Stimulated activated CD4-positive, alpha-beta T cell treated with anti-CD3 and anti-CD28 coated beads, Interleukin-15, amount 100 ng/mL, for 1 hour (primary cell): Measurements from ENCODE around the gene NCOR1.
"Not testable (repeated sequence)": the region's sequence is repeated elsewhere in the genome, so short reads cannot be mapped to it uniquely, and the experiment has no call there.

Source experiments
- DNase-seq, 2 donors: peaks; one replicate each; pipeline ENCODE4 v3.0.0-alpha.2; 2020; ENCODE audit warnings: low read depth in 1 of 2, low spot score in 1 of 2

The NCOR1 gene

GRCh38 chr17:16150251-16150856, 65.0 kb downstream of the NCOR1 start:
- DNase-seq, result no peak

DNA sequence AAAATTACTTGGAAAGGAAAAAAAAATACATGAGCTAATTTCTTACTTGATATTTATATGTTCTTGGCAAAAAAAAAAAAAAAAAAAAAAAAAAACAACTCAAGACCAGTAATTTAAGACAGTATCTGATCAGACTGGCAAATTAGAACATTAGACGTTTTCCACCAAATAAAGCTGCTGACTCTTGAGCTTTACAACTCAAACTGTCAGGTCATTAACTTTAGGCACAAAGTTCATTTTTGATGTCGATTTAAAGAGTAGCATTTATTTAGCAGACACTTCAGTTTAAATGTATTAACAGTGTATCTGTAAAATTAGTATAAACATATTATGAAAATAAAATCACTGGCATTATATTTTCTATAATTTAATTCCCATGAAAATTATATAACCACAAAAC, 66.7 kb downstream of the NCOR1 start:
- DNase-seq, result no peak

GRCh38 chr17:16145319-16145890, 69.9 kb downstream of the NCOR1 start:
- not testable (repeated sequence) for DNase-seq

GRCh38 chr17:16141685-16142084, 73.6 kb downstream of the NCOR1 start:
- DNase-seq, result no peak

GRCh38 chr17:16140854-16141253, 74.5 kb downstream of the NCOR1 start:
- DNase-seq, result no peak

DNA sequence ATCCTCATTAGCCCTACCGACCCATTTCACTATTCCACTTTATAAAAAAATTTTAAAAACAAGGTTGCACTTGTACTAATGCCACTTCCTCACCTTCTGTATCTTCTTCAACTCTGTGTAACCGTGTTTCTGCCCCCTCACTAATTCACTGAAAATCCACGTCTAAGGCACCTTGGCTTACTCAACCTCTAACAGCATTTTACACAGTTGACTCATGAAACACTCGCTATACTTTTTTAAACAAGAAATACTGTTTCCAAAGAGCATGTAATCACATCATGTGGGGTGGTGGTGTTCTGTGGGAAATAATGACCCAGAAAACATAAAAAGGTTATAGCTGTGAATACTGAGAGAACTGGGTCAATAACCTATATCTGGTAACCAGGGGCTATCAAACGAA, 79.9 kb downstream of the NCOR1 start:
- DNase-seq, result no peak

GRCh38 chr17:16131593-16131992, 83.7 kb downstream of the NCOR1 start:
- no peak for DNase-seq

DNA sequence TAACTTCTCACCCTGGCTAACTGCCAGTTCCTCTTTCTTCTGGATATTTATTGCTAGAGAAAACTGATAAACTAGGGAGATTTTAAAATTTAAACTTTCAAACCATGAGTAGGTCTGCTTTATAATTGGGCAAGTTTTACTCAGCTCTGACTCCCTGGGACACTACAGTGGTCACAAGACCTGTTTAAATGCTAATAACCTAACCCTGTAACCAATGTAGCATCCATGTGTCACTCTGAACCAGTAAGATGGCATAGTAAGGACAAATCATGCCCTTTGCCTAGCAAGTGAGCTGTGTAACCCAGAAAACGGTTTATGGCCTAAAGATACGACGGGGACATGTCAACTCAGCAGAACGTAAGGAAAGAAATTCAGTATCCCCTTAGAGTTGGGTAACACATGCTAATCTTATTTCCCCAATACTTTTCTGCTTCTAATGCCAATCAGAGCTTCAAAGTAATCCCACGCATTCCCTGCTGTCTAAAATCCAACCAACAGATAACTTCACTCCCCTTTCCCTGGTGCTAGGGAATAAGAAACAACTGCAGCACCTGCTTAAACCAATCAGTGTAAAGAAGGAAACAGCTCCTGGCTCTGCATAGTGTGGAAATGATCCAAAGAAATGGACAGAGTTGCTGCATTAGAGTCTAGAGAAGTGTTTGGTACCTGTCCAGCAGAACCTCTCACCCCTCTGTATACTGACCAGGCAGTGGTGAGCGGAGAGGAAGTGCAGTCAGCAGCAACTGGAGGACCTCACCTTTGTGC, 85.7 kb downstream of the NCOR1 start:
- DNase-seq, result no peak

- DNase-seq, result no peak
Observed at GRCh38 chr17:16123531-16123930, 91.8 kb downstream of the NCOR1 start.

- no peak for DNase-seq
Observed at GRCh38 chr17:16122697-16123434, 92.5 kb downstream of the NCOR1 start.

- no peak for DNase-seq
Observed at GRCh38 chr17:16121915-16122314, 93.4 kb downstream of the NCOR1 start.

GRCh38 chr17:16120937-16121336, 94.4 kb downstream of the NCOR1 start:
- DNase-seq, result no peak

DNA sequence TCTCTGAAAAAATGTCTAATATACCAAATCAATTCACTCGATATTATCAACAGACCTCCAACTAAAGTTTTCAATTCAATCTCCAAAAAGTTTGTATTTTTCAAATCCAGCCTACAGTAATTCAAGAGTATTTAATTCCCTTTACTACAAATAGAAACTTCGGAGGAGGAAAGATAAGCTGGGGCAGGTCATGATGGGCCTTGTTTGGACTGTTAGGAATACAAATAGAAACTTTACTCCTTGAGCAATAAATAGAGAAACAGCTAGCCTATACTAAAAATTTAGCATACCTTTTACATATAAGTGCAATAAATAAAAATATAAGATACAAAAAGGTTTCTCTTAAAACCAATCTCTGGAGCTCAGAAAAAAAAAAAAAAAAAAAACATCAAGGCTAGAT, 98.2 kb downstream of the NCOR1 start:
- no peak for DNase-seq

GRCh38 chr17:16115077-16115698, 100.1 kb downstream of the NCOR1 start:
- not testable (repeated sequence) for DNase-seq

DNA sequence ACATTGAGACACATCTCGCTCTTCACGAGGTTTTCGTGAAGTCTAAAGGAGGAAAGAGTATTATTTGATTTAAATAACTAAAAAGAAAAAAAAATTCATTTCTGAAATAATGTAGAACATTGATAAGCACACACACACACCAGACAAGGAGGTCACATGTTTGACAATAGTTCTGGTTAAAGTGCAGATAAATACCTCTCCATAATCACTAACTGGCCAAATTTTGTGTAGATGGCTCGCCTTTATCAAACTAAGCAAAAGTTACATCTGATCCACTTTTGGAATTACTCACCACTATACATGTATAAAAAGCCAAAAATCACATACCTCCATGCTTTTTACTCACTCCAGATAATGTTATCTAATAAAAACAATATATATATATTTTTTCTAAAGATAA, 106.5 kb downstream of the NCOR1 start:
- no peak for DNase-seq

DNA sequence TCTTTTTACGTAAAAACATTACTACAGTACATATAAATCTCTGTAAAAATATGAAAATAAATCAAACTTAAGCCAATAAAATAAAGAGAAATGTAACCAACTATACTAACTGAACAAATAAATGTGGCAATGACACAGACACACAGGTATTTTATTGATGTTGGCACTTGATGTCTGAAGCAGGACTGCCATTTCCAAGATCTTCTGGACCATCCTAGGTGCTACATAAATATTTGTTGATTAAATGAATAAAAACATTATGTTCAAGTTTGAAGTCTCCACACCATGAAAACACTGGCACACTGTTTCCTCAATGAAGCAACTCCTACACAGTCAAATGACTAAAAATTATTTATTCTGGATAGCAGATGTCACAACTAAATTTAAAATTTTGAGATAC, 106.9 kb downstream of the NCOR1 start:
- no peak for DNase-seq

DNA sequence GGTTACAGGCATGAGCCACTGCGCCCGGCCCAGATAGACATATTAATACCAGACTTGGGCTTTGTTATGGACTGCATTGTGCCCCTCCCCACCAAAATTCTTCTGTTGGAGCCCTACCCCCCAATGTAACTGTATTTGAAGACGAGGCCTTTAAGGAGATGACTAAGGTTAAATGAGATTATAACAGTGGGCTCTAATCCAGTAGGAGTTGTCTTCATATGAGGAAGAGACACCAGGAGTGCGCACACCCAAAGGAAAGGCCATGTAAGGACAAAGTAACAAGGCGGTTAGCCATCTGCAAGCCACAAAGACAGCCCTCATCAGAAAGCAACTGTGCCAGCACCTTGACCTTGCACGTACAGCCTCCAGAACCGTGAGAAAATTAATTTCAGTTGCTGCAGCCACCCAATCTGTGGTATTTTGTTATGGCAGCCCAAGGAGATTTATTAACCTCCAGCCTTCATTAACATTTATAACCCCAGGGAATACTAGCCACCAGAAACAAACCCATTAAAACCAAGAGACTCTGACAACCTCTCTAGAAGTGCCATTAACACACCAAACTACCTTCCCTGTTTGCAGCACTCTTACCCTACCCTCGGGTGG, 108.1 kb downstream of the NCOR1 start:
- no peak for DNase-seq

DNA sequence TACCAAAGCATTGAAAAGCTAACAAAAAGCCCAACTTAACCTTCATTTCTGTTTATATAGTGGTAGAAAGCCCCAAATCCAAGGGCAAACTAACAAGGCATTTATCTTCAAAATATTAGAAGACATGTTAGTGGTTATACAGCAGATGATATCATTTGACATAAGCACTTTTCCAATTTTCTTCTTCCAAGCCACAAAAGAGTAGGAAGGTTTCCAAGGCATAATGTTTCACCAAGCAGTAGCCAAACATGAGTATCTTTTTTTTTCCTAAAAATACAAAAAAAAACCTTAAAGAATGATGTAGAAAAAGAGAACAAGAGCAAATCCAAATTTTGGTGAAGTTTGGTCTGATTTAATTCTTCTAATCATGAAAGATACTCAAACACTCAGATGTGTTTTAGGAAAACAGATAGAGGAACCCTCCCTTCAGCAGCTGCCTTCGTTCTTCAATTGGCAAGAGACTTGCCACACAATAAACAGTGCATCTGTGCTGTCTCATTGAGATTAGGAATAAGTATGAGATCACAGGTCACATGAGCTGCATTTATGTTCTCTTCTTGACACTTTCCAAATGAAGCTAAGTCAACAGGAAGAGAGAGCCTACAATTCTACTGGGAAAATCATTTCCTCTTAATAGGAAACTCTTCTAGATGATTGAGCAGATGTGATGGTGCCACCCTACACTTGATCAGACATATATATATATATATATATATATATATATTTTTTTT, 109.0 kb downstream of the NCOR1 start:
- no peak for DNase-seq

GRCh38 chr17:16104189-16104588, 111.1 kb downstream of the NCOR1 start:
- DNase-seq, result no peak

GRCh38 chr17:16101440-16101839, 113.9 kb downstream of the NCOR1 start:
- DNase-seq, result no peak
